Measurements from ENCODE around the gene NOMO2. TPM values are rescaled to one million over a fixed set of nuclear protein-coding genes. Genes with fewer than 3 reads are reported as not detected.
"Not testable (repeated sequence)": the region's sequence is repeated elsewhere in the genome, so short reads cannot be mapped to it uniquely, and the experiment has no call there.

NOMO2 gene
- total and polyA plus RNA-seq, 9 donors, result 29.1 to 175 (median 56.4) TPM

- 48 to 58% (median 51%) methylated on average over 5 of the region's 5 CpGs for WGBS, 3 donors
- intact Hi-C loops (cut with DNase I); H3K27ac ChIP-seq; DNase-seq; H3K9me3 ChIP-seq; H3K36me3 ChIP-seq; H3K27me3 ChIP-seq; H3K4me3 ChIP-seq; H3K4me1 ChIP-seq (ENCODE audit: insufficient read depth): not testable (repeated sequence)
These were observed 33.0 kb upstream of the NOMO2 start for GRCh38 chr16:18594880-18595279.

- H3K27ac ChIP-seq; H3K4me1 ChIP-seq (ENCODE audit: insufficient read depth); H3K4me3 ChIP-seq; H3K27me3 ChIP-seq; DNase-seq; intact Hi-C loops (cut with DNase I); H3K36me3 ChIP-seq; H3K9me3 ChIP-seq: not testable (repeated sequence)
- 79 to 92% (median 80%) methylated on average over 5 of the region's 5 CpGs for WGBS, 3 donors
These were observed 32.0 kb upstream of the NOMO2 start for GRCh38 chr16:18593904-18594303.

GRCh38 chr16:18592982-18593381, 31.1 kb upstream of the NOMO2 start:
- DNase-seq; H3K4me1 ChIP-seq (ENCODE audit: insufficient read depth); H3K4me3 ChIP-seq; H3K9me3 ChIP-seq; H3K27ac ChIP-seq; H3K27me3 ChIP-seq; intact Hi-C loops (cut with DNase I); H3K36me3 ChIP-seq: not testable (repeated sequence)
- WGBS, 3 donors, result 83 to 87% (median 84%) methylated on average over 5 of the region's 5 CpGs

GRCh38 chr16:18591908-18592307, 30.0 kb upstream of the NOMO2 start:
- H3K27ac ChIP-seq; intact Hi-C loops (cut with DNase I); H3K4me1 ChIP-seq (ENCODE audit: insufficient read depth); DNase-seq; H3K36me3 ChIP-seq; H3K4me3 ChIP-seq; H3K27me3 ChIP-seq; H3K9me3 ChIP-seq: not testable (repeated sequence)
- 43 to 58% (median 48%) methylated on average over 3 to 4 of the region's 4 CpGs for WGBS, 3 donors

- intact Hi-C loops (cut with DNase I); H3K4me3 ChIP-seq; H3K27me3 ChIP-seq; DNase-seq; H3K4me1 ChIP-seq (ENCODE audit: insufficient read depth); H3K9me3 ChIP-seq; H3K36me3 ChIP-seq; H3K27ac ChIP-seq: not testable (repeated sequence)
These were observed 29.5 kb upstream of the NOMO2 start for GRCh38 chr16:18591441-18591840.

- intact Hi-C loops (cut with DNase I); H3K27ac ChIP-seq; H3K36me3 ChIP-seq; DNase-seq; H3K4me1 ChIP-seq (ENCODE audit: insufficient read depth); H3K4me3 ChIP-seq; H3K27me3 ChIP-seq; H3K9me3 ChIP-seq: not testable (repeated sequence)
- WGBS, 3 donors, result 74 to 82% (median 75%) methylated on average over 10 of the region's 10 CpGs
These were observed 27.9 kb upstream of the NOMO2 start for GRCh38 chr16:18589806-18590205.

- DNase-seq; intact Hi-C loops (cut with DNase I); H3K27me3 ChIP-seq; H3K9me3 ChIP-seq; H3K27ac ChIP-seq; H3K36me3 ChIP-seq; H3K4me3 ChIP-seq; H3K4me1 ChIP-seq (ENCODE audit: insufficient read depth): not testable (repeated sequence)
- WGBS, 3 donors, result 38 to 85% (median 75%) methylated on average over 2 to 5 of the region's 5 CpGs
These were observed 25.0 kb upstream of the NOMO2 start for GRCh38 chr16:18586560-18587540.

- H3K27me3 ChIP-seq; H3K4me1 ChIP-seq (ENCODE audit: insufficient read depth); H3K9me3 ChIP-seq; H3K27ac ChIP-seq; DNase-seq; intact Hi-C loops (cut with DNase I); H3K36me3 ChIP-seq; H3K4me3 ChIP-seq: not testable (repeated sequence)
- 89 to 95% (median 90%) methylated on average over 9 to 10 of the region's 10 CpGs for WGBS, 3 donors
These were observed 23.9 kb upstream of the NOMO2 start for GRCh38 chr16:18585789-18586188.
